ENCODE data around the gene KSR1. TPM values are rescaled to one million over a fixed set of nuclear protein-coding genes. Genes with fewer than 3 reads are reported as not detected.
A peak's percentile ranks its signal among the peaks of the same experiment; 100 is the strongest.
"Not testable (repeated sequence)": the region's sequence is repeated elsewhere in the genome, so short reads cannot be mapped to it uniquely, and the experiment has no call there.

KSR1 gene
- total RNA-seq, 2 donors from 2014 or later, result 11.5 to 23.7 TPM

DNA sequence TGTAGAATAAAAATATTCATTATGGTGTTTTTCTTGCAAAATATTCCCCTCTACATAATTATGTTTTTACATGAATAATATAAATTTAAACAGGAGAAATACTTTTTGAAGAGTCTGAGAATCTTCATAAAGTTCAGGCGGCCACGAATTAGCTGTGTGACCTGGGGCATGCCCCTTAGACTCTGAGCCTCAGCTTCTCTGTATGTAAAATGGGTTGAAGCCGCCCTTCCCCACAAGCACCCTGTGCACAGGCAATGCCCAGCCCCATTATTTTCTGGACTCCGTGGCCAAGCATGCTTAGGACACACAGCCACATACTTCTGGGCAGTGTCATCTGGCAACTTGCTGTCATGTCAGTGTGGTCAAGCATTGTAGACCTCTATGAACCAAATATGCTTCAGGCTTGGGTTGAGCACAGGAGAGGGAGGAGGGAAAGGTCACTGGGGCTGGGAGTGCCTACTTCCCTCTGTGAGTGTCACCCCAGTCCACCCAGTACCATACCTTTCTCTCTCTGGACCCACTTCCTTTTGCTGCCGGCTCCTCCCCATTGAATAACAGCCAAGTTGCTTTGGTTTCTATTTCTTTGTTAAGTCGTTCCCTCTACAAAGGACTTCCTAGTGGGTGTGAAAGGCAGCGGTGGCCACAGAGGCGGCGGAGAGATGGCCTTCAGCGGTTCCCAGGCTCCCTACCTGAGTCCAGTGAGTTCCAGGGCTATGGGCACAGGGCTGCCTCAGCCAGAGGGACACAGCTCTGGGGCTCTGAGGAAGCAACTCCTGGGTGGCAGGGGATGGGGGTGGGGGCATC is 174.6 kb downstream of the KSR1 start, which contains the start of gene LGALS9:
Gene LGALS9 (plus strand): TSS at position 582 of the 804 bp plus-strand sequence. CDS start 78 bp downstream, at position 660.
- intact Hi-C loops (cut with DNase I), result no loop called here
- Histone ChIP-seq H3K36me3 (no peaks in the 10 kb centered on the region), H3K4me1 (replicated peaks) (no peaks in the 10 kb centered on the region), H3K9me3 (no peaks in the 10 kb centered on the region), H3K27ac (no peak within 1 kb of the TSS), H3K4me3 (no peak within 1 kb of the TSS), H3K27me3 (replicated peaks; ENCODE audit: insufficient read depth) (no peaks in the 10 kb centered on the region)
- WGBS, result 50% methylated on average over 10 of the region's 10 CpGs
- TF ChIP-seq POLR2A (IDR thresholded peaks at IDR 0.05), result peak; percentile 40
- TF ChIP-seq, protein P1, sequence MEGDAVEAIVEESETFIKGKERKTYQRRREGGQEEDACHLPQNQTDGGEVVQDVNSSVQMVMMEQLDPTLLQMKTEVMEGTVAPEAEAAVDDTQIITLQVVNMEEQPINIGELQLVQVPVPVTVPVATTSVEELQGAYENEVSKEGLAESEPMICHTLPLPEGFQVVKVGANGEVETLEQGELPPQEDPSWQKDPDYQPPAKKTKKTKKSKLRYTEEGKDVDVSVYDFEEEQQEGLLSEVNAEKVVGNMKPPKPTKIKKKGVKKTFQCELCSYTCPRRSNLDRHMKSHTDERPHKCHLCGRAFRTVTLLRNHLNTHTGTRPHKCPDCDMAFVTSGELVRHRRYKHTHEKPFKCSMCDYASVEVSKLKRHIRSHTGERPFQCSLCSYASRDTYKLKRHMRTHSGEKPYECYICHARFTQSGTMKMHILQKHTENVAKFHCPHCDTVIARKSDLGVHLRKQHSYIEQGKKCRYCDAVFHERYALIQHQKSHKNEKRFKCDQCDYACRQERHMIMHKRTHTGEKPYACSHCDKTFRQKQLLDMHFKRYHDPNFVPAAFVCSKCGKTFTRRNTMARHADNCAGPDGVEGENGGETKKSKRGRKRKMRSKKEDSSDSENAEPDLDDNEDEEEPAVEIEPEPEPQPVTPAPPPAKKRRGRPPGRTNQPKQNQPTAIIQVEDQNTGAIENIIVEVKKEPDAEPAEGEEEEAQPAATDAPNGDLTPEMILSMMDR (IDR thresholded peaks at IDR 0.05), result no peak
- no peak for DNase-seq (ENCODE audit: low spot score)

DNA sequence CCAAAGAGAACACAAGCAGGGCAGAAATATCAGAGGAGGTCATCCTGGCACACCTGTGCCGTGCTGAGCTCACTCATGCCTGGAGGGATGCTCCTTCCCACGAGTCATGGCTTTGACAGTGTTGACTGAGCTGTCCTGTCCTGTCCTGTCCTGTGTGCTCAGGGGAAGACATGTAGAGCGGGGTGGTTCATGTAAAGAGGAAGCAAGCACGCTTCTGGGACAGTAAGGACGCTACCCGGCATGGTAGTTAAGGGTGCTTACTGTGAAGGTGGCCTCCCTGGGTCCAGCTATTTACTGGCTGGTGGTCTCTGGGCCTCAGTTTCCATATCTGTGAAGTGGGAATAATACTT is 175.1 kb downstream of the KSR1 start:
- Histone ChIP-seq H3K27ac (no peak overlapping the region), H3K4me1 (replicated peaks) (no peaks in the 10 kb centered on the region), H3K27me3 (replicated peaks; ENCODE audit: insufficient read depth) (no peaks in the 10 kb centered on the region), H3K36me3 (no peaks in the 10 kb centered on the region), H3K9me3 (no peaks in the 10 kb centered on the region), H3K4me3 (no peak overlapping the region)
- TF ChIP-seq POLR2A (IDR thresholded peaks at IDR 0.05), result no peak
- TF ChIP-seq, protein P1 (IDR thresholded peaks at IDR 0.05), result no peak
- no peak for TF ChIP-seq POLR2AphosphoS5 (IDR thresholded peaks at IDR 0.05)
- 21% methylated on average over 6 of the region's 6 CpGs for WGBS
- no peak for DNase-seq (ENCODE audit: low spot score)
- intact Hi-C loops (cut with DNase I), result no loop called here

DNA sequence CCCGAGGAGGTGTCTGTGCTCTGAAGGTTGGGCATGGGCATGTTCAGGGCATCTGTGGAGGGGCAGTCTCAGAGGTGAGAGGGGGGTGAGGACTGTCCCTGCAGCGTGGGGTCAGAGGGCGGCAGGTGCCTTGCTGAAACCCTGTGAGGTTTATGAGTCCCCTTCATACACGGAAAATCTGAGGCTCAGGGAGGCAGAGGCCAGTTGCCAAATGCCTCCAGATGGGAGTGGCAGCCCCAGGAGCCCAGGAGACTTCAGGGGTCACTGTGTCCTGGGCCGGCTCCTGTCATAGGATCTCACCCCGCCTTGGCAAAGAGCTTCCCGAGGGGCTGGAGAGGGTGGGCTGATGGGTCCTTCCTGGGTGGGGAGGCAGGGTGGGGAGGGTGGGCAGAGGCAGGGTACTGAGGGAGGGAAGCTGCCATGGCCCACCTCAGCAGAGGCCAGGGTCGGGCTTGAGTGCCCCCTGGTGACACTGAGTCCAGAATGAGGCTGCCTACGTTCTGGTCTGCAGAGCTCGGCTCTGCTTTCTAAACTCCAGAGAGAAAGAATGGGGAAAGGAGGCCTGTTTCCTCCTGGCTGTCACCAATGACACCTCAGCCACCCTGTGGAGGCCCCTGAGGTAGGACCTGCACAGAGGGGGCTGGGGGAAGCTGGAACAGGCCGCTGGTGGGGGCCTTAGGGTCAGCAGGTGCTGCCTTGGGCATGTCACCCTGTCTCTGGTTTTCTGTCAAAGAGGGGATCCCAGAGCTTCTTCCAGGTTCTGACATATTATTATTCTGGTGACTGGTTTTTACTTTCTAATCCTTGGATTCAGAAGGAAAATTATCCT is 175.9 kb downstream of the KSR1 start:
- TF ChIP-seq POLR2AphosphoS5 (IDR thresholded peaks at IDR 0.05) (no peak), POLR2A (IDR thresholded peaks at IDR 0.05) (no peak)
- TF ChIP-seq, protein P1 (IDR thresholded peaks at IDR 0.05), result no peak
- Histone ChIP-seq H3K27ac (peak overlapping the region in 1 of 2 donors; percentile 49), H3K36me3 (no peaks in the 10 kb centered on the region), H3K9me3 (no peaks in the 10 kb centered on the region), H3K27me3 (replicated peaks; ENCODE audit: insufficient read depth) (no peaks in the 10 kb centered on the region), H3K4me3 (no peak overlapping the region), H3K4me1 (replicated peaks) (no peaks in the 10 kb centered on the region)
- intact Hi-C loops (cut with DNase I), result no loop called here
- 63% methylated on average over 11 of the region's 11 CpGs for WGBS
- no peak for DNase-seq (ENCODE audit: low spot score)

DNA sequence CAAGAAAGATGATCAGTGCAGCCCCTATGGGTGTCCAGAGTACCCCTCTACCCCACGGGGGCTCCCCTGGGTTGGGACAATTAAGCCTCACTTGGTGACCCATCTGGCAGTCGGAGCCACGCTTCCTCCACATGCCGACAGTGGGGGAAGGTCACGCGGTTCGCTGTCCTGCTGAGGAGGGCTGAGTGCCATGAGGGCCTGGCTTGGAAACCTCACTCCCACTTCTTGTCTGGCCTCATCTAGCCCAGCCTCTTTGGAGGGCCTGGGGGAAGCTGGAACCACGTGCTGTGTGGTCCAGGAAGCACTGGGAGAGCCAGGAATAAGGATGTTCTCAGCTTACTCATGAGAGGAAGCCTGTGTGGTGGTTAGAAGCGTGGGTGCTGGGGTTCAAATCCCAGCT is 176.5 kb downstream of the KSR1 start:
- 46% methylated on average over 9 of the region's 9 CpGs for WGBS
- H3K4me3 ChIP-seq; H3K4me1 ChIP-seq (replicated peaks); intact Hi-C loops (cut with DNase I); H3K36me3 ChIP-seq; DNase-seq (ENCODE audit: low spot score); H3K9me3 ChIP-seq; H3K27me3 ChIP-seq (replicated peaks; ENCODE audit: insufficient read depth): not testable (repeated sequence)
- H3K27ac ChIP-seq, result peak overlapping the region in 1 of 2 donors; percentile 49
- TF ChIP-seq POLR2AphosphoS5 (IDR thresholded peaks at IDR 0.05), result peak; percentile 44

DNA sequence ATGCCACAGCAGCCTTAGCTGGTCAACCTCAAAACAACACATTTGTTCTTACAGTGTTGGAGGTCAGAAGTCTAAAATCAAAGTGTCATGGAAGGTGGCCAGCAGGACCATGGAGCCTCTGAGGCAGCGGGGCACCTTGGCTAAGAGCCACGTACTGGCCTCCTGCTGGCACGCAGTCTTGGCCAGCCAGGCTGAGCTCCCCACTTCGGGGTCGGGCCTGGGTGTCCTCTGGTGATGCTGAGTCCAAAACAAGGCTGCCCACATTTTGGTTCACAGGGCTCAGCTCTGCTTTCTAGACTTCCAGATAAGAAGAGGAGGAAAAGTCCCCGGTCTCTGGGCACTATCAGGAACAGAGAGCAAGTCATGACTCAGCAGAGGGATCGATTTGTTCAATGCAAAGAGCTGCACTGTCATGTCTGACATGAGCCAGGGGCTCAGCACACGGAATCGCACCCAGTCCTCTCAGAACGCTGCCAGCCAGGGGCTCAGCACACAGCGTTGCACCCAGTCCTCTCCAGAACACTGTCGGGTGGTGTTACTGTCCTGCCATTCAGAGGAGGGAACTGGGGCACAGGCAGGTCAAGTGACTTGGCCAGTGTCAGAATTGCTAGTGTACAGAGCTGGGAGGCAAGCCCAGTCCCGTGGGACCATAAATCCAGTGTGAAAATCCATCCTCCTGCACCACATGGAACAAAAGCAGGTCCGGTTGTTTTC is 177.2 kb downstream of the KSR1 start:
- no peak overlapping the region for H3K4me3 ChIP-seq
- no peaks in the 10 kb centered on the region for H3K27me3 ChIP-seq (replicated peaks; ENCODE audit: insufficient read depth)
- no peaks in the 10 kb centered on the region for H3K36me3 ChIP-seq
- no peaks in the 10 kb centered on the region for H3K9me3 ChIP-seq
- no peak for TF ChIP-seq POLR2A (IDR thresholded peaks at IDR 0.05)
- peak; percentile 9 for TF ChIP-seq POLR2AphosphoS5 (IDR thresholded peaks at IDR 0.05)
- peak overlapping the region in 1 of 2 donors; percentile 3 for H3K27ac ChIP-seq
- intact Hi-C loops (cut with DNase I), result no loop called here
- 53% methylated on average over 13 of the region's 14 CpGs for WGBS
- DNase-seq (ENCODE audit: low spot score), result no peak
- no peaks in the 10 kb centered on the region for H3K4me1 ChIP-seq (replicated peaks)
